Aorta (tissue), 5 donors: ENCODE data around the gene SMIM10L1. TPM values are rescaled to one million over a fixed set of nuclear protein-coding genes. Genes with fewer than 3 reads are reported as not detected.

Source experiments
- ATAC-seq: fragments of 200-7000 bp; cut with Tn5 transposase; one replicate; pipeline ENCODE4 v1.9.1; 2022; ENCODE audit warnings: moderate library complexity; ENCODE audit not compliant: low FRiP score
- DNase-seq, 2 donors: peaks; one replicate each; pipeline ENCODE4 v3.0.0-alpha.2; 2020
- H3K27ac ChIP-seq, 2 donors: one replicate each; pipeline ENCODE4 v1.5.1; 2013; ENCODE audit warnings: low read length in 2 of 2, mild to moderate bottlenecking in 2 of 2, moderate library complexity in 2 of 2, control low read depth in 1 of 2, inconsistent platforms in 1 of 2, low read depth in 1 of 2
- H3K27me3 ChIP-seq, 2 donors: one replicate each; pipeline ENCODE4 v1.6.1; 2013; ENCODE audit warnings: control low read depth in 1 of 2, low read length in 1 of 2, mild to moderate bottlenecking in 1 of 2, moderate library complexity in 1 of 2; ENCODE audit not compliant: insufficient read depth in 2 of 2, control insufficient read depth in 1 of 2
- H3K36me3 ChIP-seq, 2 donors: one replicate each; pipeline ENCODE4 v1.6.1; 2013; ENCODE audit warnings: control low read depth in 1 of 2, low read length in 1 of 2, mild to moderate bottlenecking in 1 of 2; ENCODE audit not compliant: insufficient read depth in 2 of 2, control insufficient read depth in 1 of 2
- H3K4me1 ChIP-seq, 2 donors: one replicate each; pipeline ENCODE4 v1.6.1; 2013; ENCODE audit warnings: low read length in 2 of 2, control low read depth in 1 of 2, mild to moderate bottlenecking in 1 of 2, moderate library complexity in 1 of 2; ENCODE audit not compliant: insufficient read depth in 2 of 2, control insufficient read depth in 1 of 2
- H3K4me3 ChIP-seq, 2 donors: one replicate each; pipeline ENCODE4 v1.5.1; 2013; ENCODE audit warnings: low read length in 2 of 2, control low read depth in 1 of 2, mild to moderate bottlenecking in 1 of 2
- H3K9me3 ChIP-seq: one replicate; pipeline ENCODE4 v1.6.1; 2013; ENCODE audit warnings: mild to moderate bottlenecking, low read length; ENCODE audit not compliant: control insufficient read depth
- WGBS, 2 donors: extraction: QIAGEN DNeasy Blood & Tissue Kit; methylation state at CpG; one replicate each; pipeline ENCODE4 v1.1.7; 2013; 5-methylcytosine and 5-hydroxymethylcytosine counted together
- intact Hi-C, 2 donors: fragments of 100-400 bp; cut with DNase I; formaldehyde crosslinking; loops; one replicate each; pipeline versions ENCODE4 v1.14.2 to v1.15.0; 2022
- polyA plus RNA-seq, 2 donors: library from polyadenylated mRNA; stranded (reverse); fragments of 200-250 nt; gene quantifications; one replicate each; pipeline ENCODE4 v1.2.3, GENCODE V29; 2013
- total RNA-seq, 2 donors: library from RNA; stranded (reverse); fragmentation: NEBNext Ultra II Directional; extraction: Animal tissue kit (Norgen Biotek cat#: 25700); gene quantifications; one replicate each; pipeline ENCODE4 v1.2.1, GENCODE V29; 2021
- donor health status: healthy with polysubstance abuse.
- donor health status: Bipolar disorder and iron deficiency.
- donor health status: DM: no; HTN: no; CAD: no.
- donor health status: DM: no; HTN: no; CAD: no.
- donor health status: DM: yes; HTN: yes; CAD: no.

Gene SMIM10L1
- total and polyA plus RNA-seq, 4 donors: 9.9 to 18.5 (median 11.7) TPM

DNA sequence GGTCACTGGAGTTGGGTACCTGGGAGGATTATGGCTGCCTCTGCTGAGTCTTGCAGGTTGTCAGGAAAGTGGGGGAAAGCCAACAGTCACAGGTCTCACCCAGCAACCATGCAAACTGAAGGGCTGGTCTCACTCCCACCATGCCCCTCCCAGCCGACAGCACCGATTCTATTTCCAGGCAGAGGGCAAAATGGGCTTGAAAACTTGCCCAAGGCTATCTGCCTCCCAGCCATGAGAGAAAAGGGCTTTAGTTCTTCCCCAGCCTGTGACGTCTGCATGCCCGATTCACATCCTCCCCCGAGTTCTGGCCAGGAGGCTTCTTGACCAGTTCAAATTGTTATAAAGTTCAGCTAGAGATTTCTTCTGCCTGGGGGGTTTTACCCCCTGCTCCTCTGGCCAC is 26.7 kb upstream of the SMIM10L1 start:
- intact Hi-C loops: no loop called here
- DNase-seq (no peak), ATAC-seq (no peak)
- H3K27me3 ChIP-seq: no peaks in the 10 kb centered on the region
- H3K4me3 ChIP-seq: no peak overlapping the region
- H3K4me1 ChIP-seq: no peaks in the 10 kb centered on the region
- H3K27ac ChIP-seq: no peak overlapping the region
- 77 to 92% methylated on average over 5 of the region's 5 CpGs for WGBS, 2 donors
- no peaks in the 10 kb centered on the region for H3K36me3 ChIP-seq
- H3K9me3 ChIP-seq: peaks cover 1% of the 10 kb centered on the region

DNA sequence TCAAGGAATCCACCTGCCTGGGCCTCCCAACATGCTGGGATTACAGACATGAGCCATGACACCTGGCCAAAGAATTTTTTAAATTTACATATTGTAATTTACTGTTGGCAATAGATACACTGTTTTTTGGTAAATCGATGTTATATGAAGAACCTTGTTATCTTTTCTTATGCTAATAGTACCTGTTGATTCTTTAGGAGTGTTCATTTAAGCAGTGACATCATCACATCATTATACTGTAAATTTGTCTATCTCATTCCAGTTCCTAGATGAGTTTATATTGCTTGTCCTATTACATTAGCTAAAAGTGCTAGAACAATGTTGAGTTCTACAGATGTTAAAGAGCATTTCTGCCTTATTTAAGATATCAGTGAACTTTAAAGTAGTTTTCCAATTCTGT is 23.6 kb upstream of the SMIM10L1 start:
- Histone ChIP-seq H3K36me3 (peaks cover 0 to 2% of the 10 kb centered on the region in 2 donors), H3K4me3 (no peak overlapping the region), H3K27ac (no peak overlapping the region), H3K9me3 (peaks cover 1% of the 10 kb centered on the region), H3K4me1 (no peaks in the 10 kb centered on the region), H3K27me3 (no peaks in the 10 kb centered on the region)
- DNase-seq (no peak), ATAC-seq (no peak)
- WGBS, 2 donors: 98 to 100% methylated on average over 1 of the region's 1 CpG
- intact Hi-C loops: no loop called here

DNA sequence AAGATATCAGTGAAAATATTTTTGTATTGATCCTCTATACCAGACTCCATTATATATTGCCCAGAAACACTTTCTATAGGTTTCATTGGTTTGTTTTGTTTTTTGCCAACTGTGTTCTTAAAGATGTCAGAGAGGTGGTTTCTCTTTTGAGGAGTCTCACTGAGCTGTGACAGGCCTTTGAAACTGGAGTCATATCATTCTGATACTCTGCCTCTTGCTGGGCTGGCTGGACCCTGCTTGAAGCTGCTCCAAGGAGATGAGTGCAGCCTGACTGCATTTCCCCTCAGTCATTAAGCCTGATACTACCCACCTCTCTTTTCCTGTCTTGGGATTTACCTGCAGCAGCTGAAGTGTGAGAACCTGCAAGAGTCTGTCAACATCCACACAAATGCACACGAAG is 20.2 kb upstream of the SMIM10L1 start:
- Histone ChIP-seq H3K36me3 (peaks cover 0 to 2% of the 10 kb centered on the region in 2 donors), H3K27ac (no peak overlapping the region), H3K9me3 (no peaks in the 10 kb centered on the region), H3K4me1 (no peaks in the 10 kb centered on the region), H3K27me3 (no peaks in the 10 kb centered on the region), H3K4me3 (no peak overlapping the region)
- DNase-seq (no peak), ATAC-seq (no peak)
- 35 to 45% methylated on average over 1 of the region's 1 CpG for WGBS, 2 donors
- intact Hi-C loops: no loop called here

DNA sequence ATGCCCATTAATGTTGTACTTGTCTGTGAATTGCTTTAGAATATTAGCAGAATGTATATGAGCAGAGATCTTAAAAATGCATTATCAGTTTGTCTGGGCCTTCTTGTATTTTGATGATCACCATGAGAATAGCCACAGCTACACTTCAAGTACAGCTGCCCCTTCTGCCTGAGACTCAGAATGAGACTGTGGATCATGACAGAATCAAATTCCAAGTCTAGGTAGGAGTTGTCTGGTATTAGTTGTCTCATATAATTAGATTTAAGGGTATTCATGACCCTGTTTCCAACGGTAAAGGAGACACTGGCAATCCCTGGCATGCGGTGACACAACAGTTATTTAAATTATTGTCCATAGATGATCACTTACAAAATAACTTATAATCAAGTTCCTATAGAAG is 18.3 kb upstream of the SMIM10L1 start:
- H3K9me3 ChIP-seq: no peaks in the 10 kb centered on the region
- H3K27me3 ChIP-seq: no peaks in the 10 kb centered on the region
- intact Hi-C loops: no loop called here
- WGBS, 2 donors: 88 to 94% methylated on average over 2 of the region's 2 CpGs
- H3K27ac ChIP-seq: no peak overlapping the region
- H3K4me3 ChIP-seq: no peak overlapping the region
- ATAC-seq (no peak), DNase-seq (no peak)
- peaks cover 0 to 2% of the 10 kb centered on the region in 2 donors for H3K36me3 ChIP-seq
- H3K4me1 ChIP-seq: no peaks in the 10 kb centered on the region

DNA sequence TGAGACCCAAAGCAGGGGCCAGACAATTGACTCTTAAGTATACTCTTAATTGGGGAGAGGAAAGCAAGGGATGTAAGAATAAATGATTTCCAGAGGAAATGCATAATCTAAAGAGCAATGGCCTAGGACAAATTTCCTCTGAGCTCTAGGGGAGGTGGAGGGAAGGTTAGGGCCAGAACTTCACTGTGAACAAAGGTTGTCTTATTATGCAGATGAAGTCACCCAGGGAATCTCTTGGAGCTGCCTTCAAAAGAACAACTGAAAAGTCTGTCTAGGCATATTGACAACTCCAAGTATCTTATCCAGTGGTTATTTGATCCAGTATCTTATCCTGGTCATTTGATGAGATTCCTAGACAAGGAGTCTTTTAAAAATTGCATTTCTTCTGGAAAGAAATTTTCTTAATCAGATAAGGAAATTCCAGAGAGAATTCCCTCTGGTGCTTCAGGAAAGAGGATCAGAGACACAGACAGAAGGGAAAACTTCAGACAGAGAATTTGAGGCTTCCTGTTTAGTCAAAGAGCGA is 16.5 kb upstream of the SMIM10L1 start:
- H3K9me3 ChIP-seq: no peaks in the 10 kb centered on the region
- intact Hi-C loops: no loop called here
- DNase-seq: no peak
- peaks cover 0 to 2% of the 10 kb centered on the region in 2 donors for H3K36me3 ChIP-seq
- no peak for ATAC-seq
- 98 to 100% methylated on average over 1 of the region's 1 CpG for WGBS, 2 donors
- H3K4me3 ChIP-seq: no peak overlapping the region
- H3K27ac ChIP-seq: no peak overlapping the region
- H3K27me3 ChIP-seq: no peaks in the 10 kb centered on the region
- H3K4me1 ChIP-seq: no peaks in the 10 kb centered on the region

DNA sequence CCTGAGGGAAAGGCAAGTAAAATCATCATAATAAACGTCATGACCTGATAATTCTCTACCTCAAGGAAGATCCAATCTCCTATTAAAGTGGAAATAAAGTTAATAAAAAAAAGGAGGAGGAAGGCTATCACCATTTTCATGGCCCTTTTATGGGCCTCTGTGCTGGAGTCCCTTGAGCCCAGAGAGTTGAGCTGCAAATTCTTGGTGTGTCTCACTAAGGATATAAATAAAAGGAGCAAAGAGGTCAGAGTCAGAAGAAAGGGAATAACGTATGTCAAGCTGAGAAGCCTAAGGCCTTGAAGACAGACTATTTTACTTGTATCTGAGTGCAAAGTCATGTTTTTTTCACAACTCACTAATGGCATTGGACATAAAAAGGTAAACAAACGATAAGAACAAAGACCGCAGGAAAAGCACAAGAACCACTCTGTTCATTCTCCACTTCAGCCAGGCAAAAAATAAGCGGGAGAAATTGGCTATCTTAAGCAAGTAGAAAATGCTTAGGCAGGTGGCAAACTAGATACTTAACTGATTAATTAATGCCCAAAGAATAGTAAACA is 12.0 kb upstream of the SMIM10L1 start:
- Histone ChIP-seq H3K36me3 (no peaks in the 10 kb centered on the region), H3K27me3 (no peaks in the 10 kb centered on the region), H3K9me3 (no peaks in the 10 kb centered on the region), H3K27ac (no peak overlapping the region), H3K4me3 (no peak overlapping the region), H3K4me1 (no peaks in the 10 kb centered on the region)
- no peak for DNase-seq
- intact Hi-C loops: no loop called here
- 52 to 53% methylated on average over 5 of the region's 5 CpGs for WGBS, 2 donors
- no peak for ATAC-seq

DNA sequence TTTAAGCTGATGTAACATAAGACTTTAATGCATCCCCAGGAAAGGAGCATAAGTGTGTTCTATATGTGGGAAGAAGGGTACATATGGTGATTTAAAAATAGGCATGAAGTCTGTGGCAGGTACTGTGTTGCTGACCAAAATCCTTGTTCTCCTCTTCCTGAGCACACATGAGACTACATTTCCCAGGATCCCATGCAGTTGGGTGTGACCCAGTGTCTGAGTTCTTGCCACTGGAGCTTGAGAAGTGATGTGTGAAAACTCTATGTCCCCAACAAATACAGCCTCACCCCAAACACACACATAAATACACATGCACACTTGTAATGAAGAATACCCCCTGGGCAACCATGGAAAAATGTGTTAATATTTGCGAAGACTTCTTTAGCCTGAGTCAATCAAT is 8.5 kb upstream of the SMIM10L1 start:
- H3K4me3 ChIP-seq: no peak overlapping the region
- no peak overlapping the region for H3K27ac ChIP-seq
- DNase-seq (no peak), ATAC-seq (no peak)
- WGBS, 2 donors: 98% methylated on average over 1 of the region's 1 CpG
- H3K9me3 ChIP-seq: no peaks in the 10 kb centered on the region
- H3K27me3 ChIP-seq: no peaks in the 10 kb centered on the region
- no peaks in the 10 kb centered on the region for H3K36me3 ChIP-seq
- intact Hi-C loops: no loop called here
- peaks cover 0 to 2% of the 10 kb centered on the region in 2 donors for H3K4me1 ChIP-seq

DNA sequence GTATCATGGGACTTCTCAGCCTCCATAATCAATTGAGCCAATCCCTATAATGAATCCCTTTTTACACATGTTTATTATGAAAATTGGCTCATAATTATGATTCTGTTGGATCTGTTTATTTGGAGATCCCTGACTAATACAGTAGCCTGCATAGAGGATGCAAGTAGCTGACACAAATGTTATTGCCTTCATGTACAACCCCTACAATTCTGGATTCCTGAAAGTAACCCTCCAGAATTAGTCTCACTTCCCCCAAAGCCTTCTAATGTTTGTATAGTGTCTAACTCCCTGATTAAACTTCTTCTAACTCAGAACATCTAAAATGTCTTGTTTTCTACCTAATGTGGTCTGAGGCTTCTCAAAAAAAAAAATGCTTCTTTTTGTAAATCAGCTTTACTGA is 6.6 kb upstream of the SMIM10L1 start:
- Histone ChIP-seq H3K4me1 (peaks cover 0 to 5% of the 10 kb centered on the region in 2 donors), H3K27me3 (no peaks in the 10 kb centered on the region), H3K36me3 (no peaks in the 10 kb centered on the region), H3K27ac (no peak overlapping the region), H3K9me3 (no peaks in the 10 kb centered on the region), H3K4me3 (no peak overlapping the region)
- DNase-seq (no peak), ATAC-seq (no peak)
- intact Hi-C loops: no loop called here

DNA sequence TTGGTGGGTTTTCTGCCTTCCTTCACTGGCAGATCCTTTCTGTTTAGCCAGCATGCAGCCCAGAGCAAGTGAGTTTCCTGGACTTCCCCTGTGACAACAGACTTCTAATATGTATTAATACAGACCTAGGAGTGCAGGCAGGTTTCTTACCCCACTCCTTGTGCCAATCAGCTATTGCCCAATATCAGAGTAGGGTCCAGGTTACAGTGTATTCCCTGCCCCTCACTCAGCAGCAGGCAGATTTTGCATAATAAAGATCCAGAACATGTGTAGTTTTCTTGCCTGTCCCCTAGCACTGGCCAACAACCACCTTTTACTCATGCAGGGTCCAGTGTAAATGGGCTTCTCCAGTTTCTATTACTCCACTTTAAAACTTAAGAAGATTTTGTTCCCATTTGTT is 4.7 kb upstream of the SMIM10L1 start:
- H3K27me3 ChIP-seq: no peaks in the 10 kb centered on the region
- H3K4me1 ChIP-seq: peaks cover 0 to 5% of the 10 kb centered on the region in 2 donors
- H3K9me3 ChIP-seq: no peaks in the 10 kb centered on the region
- intact Hi-C loops: no loop called here
- no peaks in the 10 kb centered on the region for H3K36me3 ChIP-seq
- ATAC-seq: no peak
- no peak overlapping the region for H3K4me3 ChIP-seq
- H3K27ac ChIP-seq: no peak overlapping the region
- DNase-seq: no peak
